Stimulated activated CD8-positive, alpha-beta memory T cell treated with anti-CD3 and anti-CD28 coated beads, Interleukin-4, amount 100 ng/mL, for 4 hours (primary cell): ENCODE data around the gene AADACL3.
"Not testable (repeated sequence)": the region's sequence is repeated elsewhere in the genome, so short reads cannot be mapped to it uniquely, and the experiment has no call there.

Experiments
- DNase-seq, 2 donors: peaks; one replicate each; pipeline ENCODE4 v3.0.0-alpha.2; 2020; ENCODE audit warnings: low read depth in 2 of 2, low spot score in 1 of 2

Gene AADACL3, protein sequence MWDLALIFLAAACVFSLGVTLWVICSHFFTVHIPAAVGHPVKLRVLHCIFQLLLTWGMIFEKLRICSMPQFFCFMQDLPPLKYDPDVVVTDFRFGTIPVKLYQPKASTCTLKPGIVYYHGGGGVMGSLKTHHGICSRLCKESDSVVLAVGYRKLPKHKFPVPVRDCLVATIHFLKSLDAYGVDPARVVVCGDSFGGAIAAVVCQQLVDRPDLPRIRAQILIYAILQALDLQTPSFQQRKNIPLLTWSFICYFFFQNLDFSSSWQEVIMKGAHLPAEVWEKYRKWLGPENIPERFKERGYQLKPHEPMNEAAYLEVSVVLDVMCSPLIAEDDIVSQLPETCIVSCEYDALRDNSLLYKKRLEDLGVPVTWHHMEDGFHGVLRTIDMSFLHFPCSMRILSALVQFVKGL

DNA sequence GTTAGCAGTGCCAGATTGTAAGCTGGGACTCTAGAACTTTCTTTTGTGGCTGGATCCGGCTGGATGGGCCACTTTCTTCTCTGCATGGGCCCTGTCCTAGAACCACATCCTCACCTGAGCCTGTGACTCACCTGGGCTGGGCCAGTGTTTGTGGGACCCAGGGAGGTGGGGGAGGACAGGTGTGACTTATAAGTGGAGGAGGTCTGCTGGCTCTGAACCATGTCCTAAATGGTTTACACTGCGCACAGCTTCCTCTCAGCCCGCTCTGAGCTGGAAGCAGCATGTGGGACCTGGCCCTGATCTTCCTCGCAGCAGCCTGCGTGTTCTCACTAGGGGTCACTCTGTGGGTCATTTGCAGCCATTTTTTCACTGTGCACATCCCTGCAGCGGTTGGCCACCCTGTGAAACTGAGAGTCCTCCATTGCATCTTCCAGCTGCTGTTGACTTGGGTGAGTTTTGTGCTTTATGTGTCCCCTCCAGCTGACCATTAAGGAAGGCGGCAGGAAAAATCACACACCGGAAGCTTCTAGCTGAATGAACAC, at the start of gene AADACL3:
Gene AADACL3 (plus strand): TSS at position 215 of the 542 bp plus-strand sequence. CDS start 67 bp downstream, at position 282.
- DNase-seq, result no peak

GRCh38 chr1:12666141-12666735, 49.7 kb upstream of the AADACL3 start:
- DNase-seq, result no peak

DNA sequence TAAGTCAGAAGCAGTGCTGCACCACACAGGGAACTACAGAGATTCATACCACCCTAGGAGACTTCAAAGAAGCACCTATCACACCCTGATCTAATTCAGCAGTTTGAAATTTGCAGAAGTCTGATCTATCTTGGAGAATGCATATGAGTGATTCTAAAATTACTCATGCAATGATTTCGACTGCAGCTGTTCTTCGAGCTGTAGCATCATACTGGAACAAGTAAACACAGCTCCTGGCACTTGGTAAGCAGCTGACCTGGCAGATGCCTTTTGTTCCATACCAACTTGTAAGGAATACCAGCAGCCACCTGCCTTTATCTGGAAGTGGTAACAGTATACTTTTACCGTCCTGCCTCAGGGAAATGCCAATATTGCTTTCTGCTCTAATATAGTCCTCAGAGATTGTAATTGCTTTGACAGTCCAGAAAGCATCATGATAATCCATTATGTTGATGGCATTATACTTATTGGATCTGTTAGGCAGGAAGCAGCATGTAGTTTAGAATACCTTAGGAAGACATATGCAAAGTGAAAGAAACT, 46.3 kb upstream of the AADACL3 start:
- no peak for DNase-seq

- DNase-seq, result no peak
Measured at GRCh38 chr1:12674358-12674757, 41.6 kb upstream of the AADACL3 start.

- not testable (repeated sequence) for DNase-seq
Measured at GRCh38 chr1:12676122-12676521, 39.8 kb upstream of the AADACL3 start.

GRCh38 chr1:12677565-12677964, 38.3 kb upstream of the AADACL3 start:
- DNase-seq, result no peak

- no peak for DNase-seq
Measured at GRCh38 chr1:12678350-12678749, 37.6 kb upstream of the AADACL3 start.

- DNase-seq, result no peak
Measured at GRCh38 chr1:12678820-12679219, 37.1 kb upstream of the AADACL3 start.

GRCh38 chr1:12690156-12690555, 25.8 kb upstream of the AADACL3 start:
- DNase-seq, result no peak

DNA sequence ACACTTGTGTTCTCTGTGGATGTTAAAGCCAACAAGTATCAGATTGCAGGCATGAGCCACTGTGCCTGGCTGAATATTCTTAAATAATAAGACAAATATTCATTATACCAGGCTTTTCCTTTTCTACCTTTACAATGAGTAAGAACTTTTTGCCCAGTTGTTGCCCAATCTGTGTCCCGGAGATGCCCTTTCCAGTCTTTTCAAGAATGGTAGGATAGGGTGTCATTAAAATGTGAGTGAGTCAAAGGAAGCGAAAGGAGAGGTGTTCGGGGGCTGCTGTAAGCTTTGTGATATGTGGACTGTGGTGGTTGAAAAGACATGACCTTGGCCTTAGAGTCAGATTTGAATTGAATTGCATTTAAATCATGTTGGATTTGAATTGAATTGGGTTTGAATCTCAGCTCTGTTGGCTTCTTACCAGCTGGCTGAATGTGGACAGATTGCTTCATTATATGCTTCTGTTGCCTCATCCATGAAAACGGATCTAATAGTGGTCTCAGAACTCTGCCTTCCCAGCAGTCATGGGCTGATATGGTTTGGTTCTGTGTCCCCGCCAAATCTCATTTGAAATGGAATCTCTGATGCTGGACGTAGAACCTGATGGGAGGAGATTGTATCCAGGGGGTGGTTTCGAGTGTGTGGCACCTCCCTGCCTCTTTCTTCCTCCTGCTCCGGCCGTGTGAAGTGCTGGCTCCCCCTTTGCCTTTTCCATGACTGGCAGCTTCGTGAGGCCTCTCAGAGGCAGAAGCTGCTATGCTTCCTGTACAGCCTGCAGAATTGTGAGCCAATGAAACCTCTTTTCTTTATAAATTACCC, 22.7 kb upstream of the AADACL3 start:
- no peak for DNase-seq

DNA sequence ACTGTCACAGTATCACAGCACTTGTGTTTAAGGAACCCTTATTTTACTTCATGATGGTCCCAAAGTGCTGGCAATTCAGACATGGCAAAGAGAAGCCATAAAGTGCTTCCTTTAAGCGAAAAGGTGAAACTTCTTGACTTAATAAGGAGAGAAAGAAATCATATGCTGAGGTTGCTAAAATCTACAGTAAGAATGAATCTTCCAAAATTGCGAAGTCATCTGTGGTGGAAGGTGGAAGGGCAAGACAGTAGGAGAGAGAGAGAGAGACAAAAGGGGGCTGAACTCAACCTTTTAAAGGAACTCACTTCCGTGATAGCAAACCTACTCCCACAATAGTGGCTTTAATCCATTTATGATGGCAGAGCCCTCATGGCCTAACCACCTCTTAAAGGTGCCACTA, 19.3 kb upstream of the AADACL3 start:
- no peak for DNase-seq

DNA sequence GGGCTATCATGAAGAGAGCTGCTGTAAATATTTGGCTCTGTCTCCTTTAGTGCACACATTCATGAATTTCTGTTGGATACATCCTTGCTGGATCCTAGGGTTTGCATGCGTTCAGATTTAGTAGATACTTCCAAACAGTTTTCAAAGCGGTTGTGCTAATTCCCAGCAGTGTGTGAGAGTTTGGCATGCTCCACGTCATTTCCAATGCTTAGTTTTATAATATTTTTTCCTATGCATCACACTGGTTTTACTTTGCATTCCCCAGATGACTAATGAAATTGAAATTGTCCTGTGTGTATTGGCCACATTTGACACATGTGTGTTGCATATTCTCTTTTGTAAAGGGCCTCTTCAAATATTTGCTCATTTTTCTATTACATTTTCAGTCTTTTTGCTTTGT, 18.5 kb upstream of the AADACL3 start:
- no peak for DNase-seq

GRCh38 chr1:12703821-12704451, 12.0 kb upstream of the AADACL3 start:
- no peak for DNase-seq

DNA sequence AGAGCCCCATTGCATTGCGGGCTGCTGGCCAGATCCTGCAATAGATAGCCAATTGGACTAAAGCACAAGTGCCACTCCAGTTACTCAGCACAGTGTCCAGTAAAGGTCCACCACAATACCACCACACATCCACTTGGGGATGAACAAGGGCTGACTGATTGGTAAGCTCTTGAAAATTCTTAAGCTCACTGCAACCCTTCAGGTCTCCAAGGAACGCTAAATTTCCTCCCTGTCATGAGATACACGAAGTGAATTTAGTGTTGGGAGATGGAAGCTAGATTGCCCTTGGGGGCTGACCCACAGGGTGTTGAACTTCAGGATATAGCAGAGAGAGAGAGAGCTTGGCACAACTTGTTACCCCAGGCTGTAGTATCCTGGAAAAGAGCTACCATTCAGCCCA, 9.8 kb upstream of the AADACL3 start:
- DNase-seq, result no peak

DNA sequence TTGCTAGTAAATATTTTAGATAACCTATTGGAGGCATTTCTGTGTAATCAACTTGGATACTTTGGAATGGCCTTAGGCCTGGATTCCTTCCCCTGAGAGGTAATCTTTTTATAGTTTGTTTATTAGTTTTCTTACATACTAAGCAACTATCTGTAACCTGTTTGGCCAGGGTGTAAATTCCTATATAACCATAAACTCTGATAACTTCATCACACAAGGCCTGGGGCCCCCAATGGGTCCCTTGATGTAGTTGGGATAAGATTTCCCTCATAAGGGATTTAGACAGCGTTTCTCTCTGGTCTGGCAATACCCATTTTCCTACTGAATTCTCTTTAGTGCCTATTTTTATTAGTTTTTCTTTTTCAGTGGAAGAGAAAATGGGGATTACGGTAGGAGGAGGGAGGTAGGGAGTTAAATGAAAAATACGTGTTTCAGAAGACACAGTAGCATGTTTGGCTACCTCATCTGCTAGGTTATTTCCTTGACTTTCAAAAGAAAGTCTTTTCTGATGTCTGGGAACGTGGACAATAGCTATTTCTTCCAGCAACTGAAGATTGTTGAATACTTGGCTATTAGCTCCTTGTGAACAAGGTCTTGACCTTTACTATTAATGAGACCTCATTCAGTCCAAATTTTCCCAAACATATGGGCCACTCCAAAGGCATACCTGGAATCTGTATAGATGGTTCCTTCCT, 7.4 kb upstream of the AADACL3 start:
- DNase-seq, result no peak

GRCh38 chr1:12709091-12709491, 6.8 kb upstream of the AADACL3 start:
- DNase-seq, result no peak

- no peak for DNase-seq
Measured at GRCh38 chr1:12709696-12710095, 6.2 kb upstream of the AADACL3 start.

DNA sequence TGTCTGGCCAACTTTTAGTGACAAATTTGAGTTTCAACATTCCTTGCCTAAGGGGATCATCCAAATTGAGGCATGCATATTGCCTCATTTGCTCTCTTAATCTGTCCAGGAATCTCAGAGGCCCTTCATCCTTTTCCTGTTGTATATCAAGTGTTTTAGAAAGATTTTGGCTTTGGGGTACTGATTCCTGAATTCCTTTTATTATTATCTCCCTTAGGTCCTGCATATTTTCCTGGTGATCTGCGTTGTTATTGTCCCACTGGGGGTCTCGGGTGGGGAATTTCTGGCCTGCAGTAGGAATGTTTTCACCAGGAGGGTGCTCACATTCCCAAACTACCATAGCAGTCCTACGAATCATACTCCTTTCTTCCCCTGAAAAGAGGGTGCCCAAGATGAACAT, 4.4 kb upstream of the AADACL3 start:
- no peak for DNase-seq

- DNase-seq, result no peak
Measured at GRCh38 chr1:12712076-12712475, 3.8 kb upstream of the AADACL3 start.

GRCh38 chr1:12712929-12713328, 3.0 kb upstream of the AADACL3 start:
- no peak for DNase-seq
